ACC112 (cell line): ENCODE measurements around the gene SIGLEC5.

Source experiments
- H2AFZ ChIP-seq: fragments of 200-600 bp; sonication (generic); one replicate; pipeline ENCODE4 v1.6.0; 2017; ENCODE audit warnings: antibody characterized with exemption, low read length; ENCODE audit not compliant: unreplicated experiment
- H3K27ac ChIP-seq: fragments of 200-600 bp; sonication (generic); 2 replicates; pipeline ENCODE4 v1.5.1; 2014; ENCODE audit warnings: low read depth, mild to moderate bottlenecking, antibody characterized with exemption, low read length, moderate library complexity
- H3K27me3 ChIP-seq: fragments of 200-600 bp; sonication (generic); 2 replicates; pipeline ENCODE4 v1.6.1; 2014; ENCODE audit warnings: mild to moderate bottlenecking, antibody characterized with exemption, low read length, moderate library complexity, mixed read lengths; ENCODE audit not compliant: insufficient read depth
- H3K36me3 ChIP-seq: fragments of 200-600 bp; sonication (generic); 2 replicates; pipeline ENCODE4 v1.6.1; 2016; ENCODE audit warnings: mild to moderate bottlenecking, antibody characterized with exemption, low read length, moderate library complexity, mixed read lengths; ENCODE audit not compliant: insufficient read depth
- H3K4me1 ChIP-seq: fragments of 200-600 bp; sonication (generic); one replicate; pipeline ENCODE4 v1.6.1; 2016; ENCODE audit warnings: low read length, mixed read lengths; ENCODE audit not compliant: insufficient read depth, unreplicated experiment, control insufficient read depth
- H3K4me3 ChIP-seq: fragments of 200-600 bp; sonication (generic); 2 replicates; pipeline ENCODE4 v1.5.1; 2014; ENCODE audit warnings: mild to moderate bottlenecking, low read depth, low read length
- H3K79me2 ChIP-seq: fragments of 200-600 bp; sonication (generic); one replicate; pipeline ENCODE4 v1.6.0; 2016; ENCODE audit warnings: low read length; ENCODE audit not compliant: control insufficient read depth, unreplicated experiment, insufficient read depth

The SIGLEC5 gene

DNA sequence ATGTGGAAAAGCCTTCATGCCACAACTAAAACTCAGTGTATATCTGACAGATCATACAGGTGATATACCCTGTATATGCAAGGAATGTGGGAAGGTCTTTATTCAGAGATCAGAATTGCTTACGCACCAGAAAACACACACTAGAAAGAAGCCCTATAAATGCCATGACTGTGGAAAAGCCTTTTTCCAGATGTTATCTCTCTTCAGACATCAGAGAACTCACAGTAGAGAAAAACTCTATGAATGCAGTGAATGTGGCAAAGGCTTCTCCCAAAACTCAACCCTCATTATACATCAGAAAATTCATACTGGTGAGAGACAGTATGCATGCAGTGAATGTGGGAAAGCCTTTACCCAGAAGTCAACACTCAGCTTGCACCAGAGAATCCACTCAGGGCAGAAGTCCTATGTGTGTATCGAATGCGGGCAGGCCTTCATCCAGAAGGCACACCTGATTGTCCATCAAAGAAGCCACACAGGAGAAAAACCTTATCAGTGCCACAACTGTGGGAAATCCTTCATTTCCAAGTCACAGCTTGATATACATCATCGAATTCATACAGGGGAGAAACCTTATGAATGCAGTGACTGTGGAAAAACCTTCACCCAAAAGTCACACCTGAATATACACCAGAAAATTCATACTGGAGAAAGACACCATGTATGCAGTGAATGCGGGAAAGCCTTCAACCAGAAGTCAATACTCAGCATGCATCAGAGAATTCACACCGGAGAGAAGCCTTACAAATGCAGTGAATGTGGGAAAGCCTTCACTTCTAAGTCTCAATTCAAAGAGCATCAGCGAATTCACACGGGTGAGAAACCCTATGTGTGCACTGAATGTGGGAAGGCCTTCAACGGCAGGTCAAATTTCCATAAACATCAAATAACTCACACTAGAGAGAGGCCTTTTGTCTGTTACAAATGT lies 42.7 kb downstream of the SIGLEC5 start:
- H3K27me3 ChIP-seq, result no peaks in the 10 kb centered on the region
- H3K36me3 ChIP-seq, result peaks cover 54% of the 10 kb centered on the region
- no peak overlapping the region for H3K27ac ChIP-seq
- H3K4me3 ChIP-seq, result no peak overlapping the region
- H3K4me1 ChIP-seq, result no peaks in the 10 kb centered on the region
- H3K79me2 ChIP-seq, result no peaks in the 10 kb centered on the region
- no peak overlapping the region for H2AFZ ChIP-seq

DNA sequence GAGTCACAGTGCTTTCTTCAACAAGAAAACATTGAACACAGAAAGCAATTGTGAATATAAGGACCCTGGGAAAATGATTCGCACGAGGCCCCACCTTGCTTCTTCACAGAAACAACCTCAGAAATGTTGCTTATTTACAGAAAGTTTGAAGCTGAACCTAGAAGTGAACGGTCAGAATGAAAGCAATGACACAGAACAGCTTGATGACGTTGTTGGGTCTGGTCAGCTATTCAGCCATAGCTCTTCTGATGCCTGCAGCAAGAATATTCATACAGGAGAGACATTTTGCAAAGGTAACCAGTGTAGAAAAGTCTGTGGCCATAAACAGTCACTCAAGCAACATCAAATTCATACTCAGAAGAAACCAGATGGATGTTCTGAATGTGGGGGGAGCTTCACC lies 43.4 kb downstream of the SIGLEC5 start:
- H3K4me1 ChIP-seq, result no peaks in the 10 kb centered on the region
- no peak overlapping the region for H2AFZ ChIP-seq
- H3K4me3 ChIP-seq, result no peak overlapping the region
- no peaks in the 10 kb centered on the region for H3K27me3 ChIP-seq
- H3K36me3 ChIP-seq, result peaks cover 57% of the 10 kb centered on the region
- no peaks in the 10 kb centered on the region for H3K79me2 ChIP-seq
- H3K27ac ChIP-seq, result no peak overlapping the region

DNA sequence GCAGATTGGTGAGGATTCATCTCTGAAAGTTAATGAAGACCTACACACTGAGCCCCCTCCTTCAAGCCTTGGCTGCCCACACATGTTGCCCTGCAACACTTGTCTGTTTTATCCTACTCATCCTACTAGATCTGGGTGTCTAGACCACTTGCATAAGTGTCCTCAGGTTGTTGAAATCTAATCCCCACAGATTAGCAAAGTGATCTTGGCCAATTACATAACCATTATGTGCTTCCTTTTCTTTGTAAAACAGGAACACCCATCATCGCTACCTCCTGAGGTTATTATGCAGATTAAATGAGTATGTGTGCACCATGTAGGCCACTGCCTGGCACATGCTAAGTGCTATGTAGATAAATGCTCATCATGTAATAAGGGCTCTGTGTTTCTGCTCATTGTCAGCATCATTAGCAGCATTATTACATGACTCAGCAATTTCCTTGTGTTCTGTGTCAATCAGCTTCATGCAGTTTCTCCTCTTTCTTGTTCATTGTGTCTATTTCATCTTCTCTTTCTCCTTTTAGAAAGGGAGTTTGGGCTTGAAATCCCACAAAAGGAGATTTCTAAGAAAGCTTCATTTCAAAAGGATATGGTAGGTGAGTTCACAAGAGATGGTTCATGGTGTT lies 44.0 kb downstream of the SIGLEC5 start:
- H3K36me3 ChIP-seq, result peaks cover 63% of the 10 kb centered on the region

DNA sequence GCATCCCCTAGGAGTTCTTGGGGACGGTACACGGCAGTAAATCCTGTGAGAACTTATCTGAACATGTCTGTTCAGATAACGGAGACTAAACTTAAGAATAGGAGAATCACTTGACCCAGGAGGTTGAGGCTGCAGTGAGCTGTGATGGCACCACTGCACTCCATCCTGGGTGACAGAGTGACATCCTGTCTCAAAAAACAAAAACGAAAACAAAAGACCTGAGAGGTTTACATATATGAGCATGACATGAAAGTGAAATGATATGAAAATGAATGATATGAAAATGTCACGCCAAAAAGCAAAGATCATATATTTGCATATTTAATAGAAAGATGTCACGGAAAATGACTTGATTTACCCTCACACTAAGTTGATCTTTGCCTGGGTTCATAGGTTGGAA lies 53.4 kb downstream of the SIGLEC5 start:
- Histone ChIP-seq H3K27me3 (no peaks in the 10 kb centered on the region), H3K79me2 (peaks cover 14% of the 10 kb centered on the region), H3K4me3 (no peak overlapping the region), H3K36me3 (peaks cover 21% of the 10 kb centered on the region; the same call in 1 of the 2 replicates), H2AFZ (no peak overlapping the region), H3K4me1 (peaks cover 18% of the 10 kb centered on the region), H3K27ac (no peak overlapping the region)

More for the DNA sequence above, 44.0 kb downstream of the SIGLEC5 start:
- no peak overlapping the region for H3K4me3 ChIP-seq
- no peak overlapping the region for H2AFZ ChIP-seq
- H3K79me2 ChIP-seq, result no peaks in the 10 kb centered on the region
- H3K27me3 ChIP-seq, result no peaks in the 10 kb centered on the region
- no peaks in the 10 kb centered on the region for H3K4me1 ChIP-seq
- H3K27ac ChIP-seq, result no peak overlapping the region

DNA sequence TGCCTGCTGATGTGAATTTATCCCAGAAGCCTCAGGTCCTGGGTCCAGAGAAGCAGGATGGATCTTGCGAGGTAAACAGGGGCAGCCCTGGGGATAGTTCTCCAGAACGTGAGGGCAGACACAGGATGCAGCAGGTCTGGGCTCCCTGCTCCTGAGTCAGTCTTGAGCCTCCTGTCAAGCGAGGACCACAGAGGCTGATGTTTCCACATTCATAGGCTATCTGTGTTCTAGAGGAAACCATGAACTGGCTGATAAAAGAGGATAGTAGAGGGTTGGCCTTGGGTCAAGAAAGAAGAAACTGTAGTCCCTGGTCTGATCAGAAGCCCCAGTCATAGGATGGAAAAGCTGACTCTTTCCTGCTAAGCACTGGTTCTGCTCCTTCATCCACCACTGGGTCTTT lies 56.9 kb downstream of the SIGLEC5 start:
- H3K36me3 ChIP-seq, result 0 out of 2 replicates have a peak, but pooled peaks cover under 1% of the 10 kb centered on the region
- peaks cover 20% of the 10 kb centered on the region for H3K79me2 ChIP-seq
- H3K4me1 ChIP-seq, result peaks cover 18% of the 10 kb centered on the region
- H2AFZ ChIP-seq, result no peak overlapping the region
- H3K27me3 ChIP-seq, result peaks cover 15% of the 10 kb centered on the region
- peak overlapping the region; percentile 84 for H3K27ac ChIP-seq
- H3K4me3 ChIP-seq, result peak overlapping the region; percentile 91

DNA sequence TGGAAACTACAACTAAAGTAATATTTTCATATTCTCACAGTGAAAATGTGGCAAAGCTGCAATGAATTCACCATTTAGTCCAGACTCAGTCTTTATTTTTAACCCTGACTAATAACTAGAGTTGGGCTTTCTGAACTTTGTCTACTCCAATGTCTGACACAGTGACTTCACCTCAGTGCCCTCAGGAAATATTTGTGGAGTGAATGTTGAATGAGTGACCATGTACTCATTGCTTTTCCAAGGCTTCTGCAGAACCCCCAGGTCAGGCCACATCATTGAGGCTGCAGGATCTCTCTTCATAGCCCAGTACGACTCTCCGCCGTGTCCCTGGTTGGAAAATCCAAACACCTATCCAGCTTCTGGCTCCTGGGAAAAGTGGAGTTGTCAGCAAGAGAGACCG lies 57.3 kb downstream of the SIGLEC5 start:
- H3K36me3 ChIP-seq, result no peaks in the 10 kb centered on the region
- H3K79me2 ChIP-seq, result peaks cover 20% of the 10 kb centered on the region
- H2AFZ ChIP-seq, result no peak overlapping the region
- H3K27ac ChIP-seq, result peak overlapping the region; percentile 84
- H3K4me1 ChIP-seq, result peaks cover 18% of the 10 kb centered on the region
- H3K27me3 ChIP-seq, result peaks cover 20% of the 10 kb centered on the region
- H3K4me3 ChIP-seq, result peak overlapping the region; percentile 91

DNA sequence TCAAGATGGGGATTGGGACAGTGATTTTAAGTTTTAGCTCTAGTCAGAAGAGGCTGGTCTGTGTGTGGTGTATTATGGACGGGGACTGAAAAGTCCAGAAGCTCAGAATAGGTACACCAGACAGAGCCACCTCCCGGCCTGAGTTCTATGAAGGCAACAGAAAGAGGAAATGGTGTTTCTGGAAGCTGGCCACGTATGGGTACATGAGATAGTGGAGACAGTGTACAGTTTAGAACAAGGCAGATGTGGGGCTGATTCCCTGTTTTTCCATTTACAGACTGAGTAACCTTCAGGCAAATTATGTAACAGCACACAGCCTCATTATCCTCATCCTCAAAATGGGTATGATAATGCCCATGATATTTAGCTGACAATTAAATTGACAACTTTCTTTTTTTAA lies 57.8 kb downstream of the SIGLEC5 start:
- H3K27me3 ChIP-seq, result peaks cover 25% of the 10 kb centered on the region
- peaks cover 20% of the 10 kb centered on the region for H3K79me2 ChIP-seq
- peaks cover 18% of the 10 kb centered on the region for H3K4me1 ChIP-seq
- peak overlapping the region; percentile 84 for H3K27ac ChIP-seq
- H2AFZ ChIP-seq, result no peak overlapping the region
- no peaks in the 10 kb centered on the region for H3K36me3 ChIP-seq
- H3K4me3 ChIP-seq, result peak overlapping the region; percentile 91

DNA sequence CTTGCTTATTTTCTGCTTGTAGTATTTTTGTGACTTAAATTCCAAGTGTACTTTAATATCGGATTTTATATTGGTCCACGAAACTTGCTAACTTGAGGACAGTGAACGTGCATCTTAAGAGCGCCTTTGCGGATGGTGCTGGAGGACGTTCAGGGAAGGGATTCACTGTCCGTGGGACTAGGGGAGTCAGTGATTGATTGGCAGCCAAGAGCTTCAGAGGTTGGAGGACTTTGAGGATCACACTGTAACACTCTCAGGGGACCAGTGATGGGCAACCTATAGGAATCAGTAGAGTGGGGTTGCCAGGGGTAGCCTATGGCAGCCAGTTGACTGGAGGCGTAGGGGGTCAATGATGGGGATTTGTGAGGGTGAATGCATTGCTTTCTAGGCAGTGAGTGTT lies 58.6 kb downstream of the SIGLEC5 start:
- Histone ChIP-seq H3K79me2 (peaks cover 20% of the 10 kb centered on the region), H3K27ac (peak overlapping the region; percentile 0; the same call in 1 of the 2 replicates), H2AFZ (peak overlapping the region; percentile 55), H3K27me3 (peaks cover 30% of the 10 kb centered on the region), H3K4me3 (peak overlapping the region; percentile 91), H3K36me3 (no peaks in the 10 kb centered on the region), H3K4me1 (peaks cover 18% of the 10 kb centered on the region)

DNA sequence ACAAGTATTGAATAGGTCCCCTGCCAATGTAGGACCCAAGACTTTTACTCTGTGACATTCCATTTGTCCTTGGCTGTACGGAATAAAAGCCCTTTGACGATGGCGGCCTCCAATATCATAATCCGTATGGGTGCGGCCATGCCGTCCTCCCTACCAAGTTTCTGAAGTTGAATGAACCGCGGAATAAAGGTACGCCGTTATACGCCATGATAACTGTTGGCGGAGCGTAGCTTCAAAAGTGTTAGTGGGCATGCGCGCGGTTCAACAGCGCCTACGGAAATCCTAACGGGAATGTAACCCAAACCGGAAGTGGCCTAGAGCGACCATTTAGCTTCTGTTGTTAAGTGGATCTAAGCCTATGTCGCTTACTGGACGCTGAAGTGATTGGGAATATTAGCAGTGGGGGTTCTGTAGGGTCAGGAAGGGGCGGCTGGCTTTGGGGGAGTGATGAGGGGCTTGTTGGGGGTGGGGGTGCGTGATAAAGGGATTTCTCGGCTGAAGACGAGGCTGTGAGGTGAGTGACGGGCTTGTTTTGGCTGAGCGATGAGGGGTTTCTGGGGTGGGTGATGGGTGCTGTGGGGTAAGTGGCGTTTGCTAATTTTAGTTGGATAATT lies 59.1 kb downstream of the SIGLEC5 start, which contains the start of gene ZNF175:
TSS of gene ZNF175 (plus strand) at position 322 of the 614 bp plus-strand sequence. CDS start 2,047 bp downstream, outside the sequence.
- Histone ChIP-seq H2AFZ (peak within 1 kb of the TSS; percentile 55), H3K4me3 (peak within 1 kb of the TSS; percentile 91), H3K79me2 (peaks cover 20% of the 10 kb centered on the region), H3K27me3 (peaks cover 33% of the 10 kb centered on the region), H3K4me1 (peaks cover 18% of the 10 kb centered on the region), H3K27ac (peak within 1 kb of the TSS; percentile 84), H3K36me3 (no peaks in the 10 kb centered on the region)

DNA sequence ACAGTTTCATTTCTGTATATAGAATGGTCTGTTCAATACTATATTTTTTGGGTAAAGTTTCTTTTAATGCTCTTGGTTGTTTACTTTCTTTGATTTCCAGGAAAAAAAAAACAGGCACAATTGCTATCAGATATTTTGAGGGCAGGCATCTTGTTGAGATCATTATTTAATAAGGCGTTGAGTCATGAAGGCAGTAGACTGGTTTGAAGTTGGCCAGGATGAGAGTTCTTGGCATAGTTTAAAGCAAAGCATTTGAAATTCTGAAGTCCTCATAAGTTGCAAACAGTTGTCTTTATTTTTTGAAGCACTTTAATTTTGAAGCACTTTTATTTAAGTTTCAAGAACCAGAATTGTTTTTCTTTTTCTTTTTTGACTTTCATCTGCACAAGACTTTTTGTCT lies 61.7 kb downstream of the SIGLEC5 start:
- Histone ChIP-seq H3K36me3 (no peaks in the 10 kb centered on the region), H3K79me2 (peaks cover 11% of the 10 kb centered on the region), H3K4me1 (peaks cover 12% of the 10 kb centered on the region), H3K4me3 (no peak overlapping the region), H3K27ac (no peak overlapping the region), H2AFZ (no peak overlapping the region), H3K27me3 (peaks cover 39% of the 10 kb centered on the region)
